Body of pancreas (tissue), 4 donors: Measurements from ENCODE around the gene PRRC2A.

ENCODE experiments used
- POLR2A ChIP-seq, 3 donors: fragments of 450-650 bp; IDR thresholded peaks; one replicate each; pipeline ENCODE4 v1.6.1; 2016; ENCODE audit warnings: antibody characterized with exemption in 3 of 3, mild to moderate bottlenecking in 2 of 3
- TF ChIP-seq, protein P1 (sequence below), 7 experiments: fragments of 450-650 bp in 4 of 7; fragments of 200-600 bp in 3 of 7; sonication (generic) in 3 of 7; IDR thresholded peaks; one replicate each; pipeline ENCODE4 v1.5.1; 2016 to 2019; ENCODE audit warnings: antibody characterized with exemption in 7 of 7

GRCh38 chr6:31587791-31588777 is 32.4 kb upstream of the PRRC2A start:
- TF ChIP-seq, protein P1, sequence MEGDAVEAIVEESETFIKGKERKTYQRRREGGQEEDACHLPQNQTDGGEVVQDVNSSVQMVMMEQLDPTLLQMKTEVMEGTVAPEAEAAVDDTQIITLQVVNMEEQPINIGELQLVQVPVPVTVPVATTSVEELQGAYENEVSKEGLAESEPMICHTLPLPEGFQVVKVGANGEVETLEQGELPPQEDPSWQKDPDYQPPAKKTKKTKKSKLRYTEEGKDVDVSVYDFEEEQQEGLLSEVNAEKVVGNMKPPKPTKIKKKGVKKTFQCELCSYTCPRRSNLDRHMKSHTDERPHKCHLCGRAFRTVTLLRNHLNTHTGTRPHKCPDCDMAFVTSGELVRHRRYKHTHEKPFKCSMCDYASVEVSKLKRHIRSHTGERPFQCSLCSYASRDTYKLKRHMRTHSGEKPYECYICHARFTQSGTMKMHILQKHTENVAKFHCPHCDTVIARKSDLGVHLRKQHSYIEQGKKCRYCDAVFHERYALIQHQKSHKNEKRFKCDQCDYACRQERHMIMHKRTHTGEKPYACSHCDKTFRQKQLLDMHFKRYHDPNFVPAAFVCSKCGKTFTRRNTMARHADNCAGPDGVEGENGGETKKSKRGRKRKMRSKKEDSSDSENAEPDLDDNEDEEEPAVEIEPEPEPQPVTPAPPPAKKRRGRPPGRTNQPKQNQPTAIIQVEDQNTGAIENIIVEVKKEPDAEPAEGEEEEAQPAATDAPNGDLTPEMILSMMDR (IDR thresholded peaks at IDR 0.05) = no peak
- no peak for TF ChIP-seq POLR2A (IDR thresholded peaks at IDR 0.05)
